Endothelial cell of umbilical vein (primary cell): ENCODE measurements around the gene DNAJB8. TPM values are rescaled to one million over a fixed set of nuclear protein-coding genes. Genes with fewer than 3 reads are reported as not detected.

Source experiments
- BruUV-seq: library from RNA; stranded (reverse); fragments of 400-500 nt; replicated peaks from 2 replicates; lab custom pipeline; 2021; lab: Mats Ljungman, UMichigan
- CTCF ChIA-PET: fragments of 300-600, 350-600 bp; sonication (Branson Sonifier 250); formaldehyde crosslinking; loops from one replicate; lab custom pipeline; 2021; ENCODE audit warnings: antibody characterized with exemption, inconsistent platforms; lab: Charles Lee
- POLR2A ChIA-PET: fragments of 300-600, 350-600 bp; sonication (Branson Sonifier 250); formaldehyde crosslinking; loops from one replicate; lab custom pipeline; 2021; ENCODE audit warnings: antibody characterized with exemption, inconsistent platforms; lab: Charles Lee
- DNase-seq: peaks from one replicate; pipeline ENCODE4 v3.0.0-alpha.2; 2011; ENCODE audit warnings: low read depth, low spot score
- FAIRE-seq: peaks from 2 replicates; lab custom pipeline; 2011; peaks lifted over from hg19 to GRCh38; lab: Jason Lieb, UNC
- H2AFZ ChIP-seq: 2 replicates; pipeline ENCODE4 v1.6.0; 2012; ENCODE audit warnings: low read depth, low read length, control low read depth, inconsistent platforms
- H3K27ac ChIP-seq: 2 replicates; pipeline ENCODE4 v1.5.1; 2011; ENCODE audit warnings: low read depth, mild to moderate bottlenecking, control low read depth, low read length, moderate library complexity; ENCODE audit not compliant: insufficient read depth
- H3K27me3 ChIP-seq, 2 experiments: 2 replicates each; pipeline versions ENCODE4 v1.6.0 to v1.6.1; 2011; ENCODE audit warnings: low read length in 2 of 2, mixed read lengths in 1 of 2; ENCODE audit not compliant: control insufficient read depth in 2 of 2, insufficient read depth in 2 of 2
- H3K36me3 ChIP-seq, 2 experiments: 2 replicates in 1 of 2; 3 replicates in 1 of 2; pipeline ENCODE4 v1.5.1; 2011; ENCODE audit warnings: low read length in 2 of 2, mild to moderate bottlenecking in 1 of 2, moderate library complexity in 1 of 2; ENCODE audit not compliant: control insufficient read depth in 2 of 2, insufficient read depth in 2 of 2; ENCODE audit errors: extremely low read depth in 1 of 2
- H3K4me1 ChIP-seq: 3 replicates; pipeline ENCODE4 v1.5.1; 2011; ENCODE audit warnings: mild to moderate bottlenecking, low read length; ENCODE audit not compliant: control insufficient read depth, insufficient read depth; ENCODE audit errors: extremely low read depth
- H3K4me2 ChIP-seq: 2 replicates; pipeline ENCODE4 v1.6.1; 2011; ENCODE audit warnings: low read length, control low read depth, mixed read lengths; ENCODE audit not compliant: insufficient read depth
- H3K4me3 ChIP-seq, 3 experiments: fragments of 200-600 bp in 1 of 3; sonication (generic), shearing (Covaris generic) in 1 of 3; replicated peaks in 1 of 3; 2 replicates each; pipeline ENCODE4 v1.5.1; 2011 to 2016; ENCODE audit warnings: control low read depth in 3 of 3, low read length in 3 of 3, mild to moderate bottlenecking in 2 of 3, inconsistent platforms in 1 of 3, low read depth in 1 of 3, moderate library complexity in 1 of 3; ENCODE audit not compliant: insufficient read depth in 1 of 3
- H3K79me2 ChIP-seq: 2 replicates; pipeline ENCODE4 v1.6.0; 2012; ENCODE audit warnings: low read length, inconsistent platforms; ENCODE audit not compliant: control insufficient read depth, insufficient read depth
- H3K9ac ChIP-seq: replicated peaks from 2 replicates; pipeline ENCODE3; 2011; ENCODE audit warnings: low read length, control low read depth; ENCODE audit not compliant: insufficient read depth; ENCODE audit errors: extremely low read depth
- H3K9me1 ChIP-seq: replicated peaks from 3 replicates; pipeline ENCODE4 v1.6.0; 2011; ENCODE audit warnings: mild to moderate bottlenecking, low read length; ENCODE audit not compliant: control insufficient read depth, insufficient read depth; ENCODE audit errors: extremely low read depth
- H3K9me3 ChIP-seq: replicated peaks from 2 replicates; pipeline ENCODE4 v1.5.1; 2012; ENCODE audit warnings: low read length, inconsistent platforms; ENCODE audit not compliant: control insufficient read depth, insufficient read depth
- H4K20me1 ChIP-seq: replicated peaks from 2 replicates; pipeline ENCODE3; 2011; ENCODE audit warnings: mild to moderate bottlenecking, low read length; ENCODE audit not compliant: control insufficient read depth, insufficient read depth; ENCODE audit errors: extremely low read depth
- EZH2 ChIP-seq: IDR thresholded peaks from 2 replicates; pipeline ENCODE4 v1.6.1; 2012; ENCODE audit warnings: borderline replicate concordance, low read depth, mild to moderate bottlenecking, moderate library complexity, low read length, inconsistent platforms; ENCODE audit not compliant: severe bottlenecking
- FOS ChIP-seq: IDR thresholded peaks from 2 replicates; pipeline ENCODE4 v1.6.1; 2011; ENCODE audit warnings: mild to moderate bottlenecking, low read length, moderate library complexity, borderline replicate concordance; ENCODE audit not compliant: insufficient read depth
- GATA2 ChIP-seq: IDR thresholded peaks from 2 replicates; pipeline ENCODE4 v1.7.0; 2011; ENCODE audit warnings: low read depth, mild to moderate bottlenecking, moderate library complexity, mixed read lengths, low read length; ENCODE audit not compliant: insufficient read length, insufficient read depth
- JUN ChIP-seq: IDR thresholded peaks from 2 replicates; pipeline ENCODE4 v1.6.1; 2011; ENCODE audit warnings: borderline replicate concordance, low read depth; ENCODE audit not compliant: insufficient read length, insufficient read depth
- MYC ChIP-seq: IDR thresholded peaks from one replicate; pipeline ENCODE4 v1.6.1; 2011; ENCODE audit warnings: mild to moderate bottlenecking, low read depth, low read length
- POLR2A ChIP-seq: IDR thresholded peaks from 2 replicates; pipeline ENCODE4 v1.6.1; 2012; ENCODE audit warnings: low read depth, mild to moderate bottlenecking, control low read depth, low read length
- POLR2AphosphoS5 ChIP-seq: IDR thresholded peaks from 2 replicates; pipeline ENCODE4 v1.6.1; 2012; ENCODE audit warnings: low read depth, mild to moderate bottlenecking, control low read depth, low read length, moderate library complexity; ENCODE audit not compliant: insufficient read depth
- dilution Hi-C: fragments of 300-500 bp; cut with MboI; formaldehyde crosslinking; loops from one replicate; pipeline ENCODE4 v1.15.0; 2019; ENCODE audit warnings: low sequenced_read_pairs; ENCODE audit not compliant: extremely low pct_ligation_motif_present
- intact Hi-C: fragments of 100-400 bp; cut with micrococcal nuclease; formaldehyde crosslinking; loops from one replicate; pipeline ENCODE4 v1.10.0; 2022
- polyA plus RNA-seq, 4 experiments: library from polyadenylated mRNA; depleted of rRNA in 3 of 4; stranded (reverse) in 3 of 4; unstranded in 1 of 4; fragments of >200 nt; gene quantifications; 2 replicates each; pipeline versions ENCODE4 v1.2.1 to v1.2.3, GENCODE V29; 2011 to 2012; ENCODE audit warnings: missing spikeins in 1 of 4
- total RNA-seq: library from RNA; stranded (reverse); gene quantifications from 2 replicates; pipeline ENCODE4 v1.2.3, GENCODE V29; 2021
- TF ChIP-seq, protein P1 (sequence below), 2 donors: IDR thresholded peaks; 1 replicate in 1 of 2; 2 replicates in 1 of 2; pipeline ENCODE4 v1.5.1; 2011; ENCODE audit warnings: low read length in 2 of 2, mild to moderate bottlenecking in 2 of 2, moderate library complexity in 2 of 2, control low read depth in 1 of 2, inconsistent platforms in 1 of 2, low read depth in 1 of 2; ENCODE audit not compliant: insufficient read depth in 1 of 2; ENCODE audit errors: extremely low read depth in 1 of 2
- TF ChIP-seq, protein P2 (sequence below): IDR thresholded peaks from 2 replicates; pipeline ENCODE4 v1.6.1; 2011; ENCODE audit not compliant: insufficient read depth, insufficient read length

Gene DNAJB8
- total and polyA plus RNA-seq, 2 donors (not counting 3 experiments of a cell fraction or from before 2014, with no cell fraction given): not detected

DNA sequence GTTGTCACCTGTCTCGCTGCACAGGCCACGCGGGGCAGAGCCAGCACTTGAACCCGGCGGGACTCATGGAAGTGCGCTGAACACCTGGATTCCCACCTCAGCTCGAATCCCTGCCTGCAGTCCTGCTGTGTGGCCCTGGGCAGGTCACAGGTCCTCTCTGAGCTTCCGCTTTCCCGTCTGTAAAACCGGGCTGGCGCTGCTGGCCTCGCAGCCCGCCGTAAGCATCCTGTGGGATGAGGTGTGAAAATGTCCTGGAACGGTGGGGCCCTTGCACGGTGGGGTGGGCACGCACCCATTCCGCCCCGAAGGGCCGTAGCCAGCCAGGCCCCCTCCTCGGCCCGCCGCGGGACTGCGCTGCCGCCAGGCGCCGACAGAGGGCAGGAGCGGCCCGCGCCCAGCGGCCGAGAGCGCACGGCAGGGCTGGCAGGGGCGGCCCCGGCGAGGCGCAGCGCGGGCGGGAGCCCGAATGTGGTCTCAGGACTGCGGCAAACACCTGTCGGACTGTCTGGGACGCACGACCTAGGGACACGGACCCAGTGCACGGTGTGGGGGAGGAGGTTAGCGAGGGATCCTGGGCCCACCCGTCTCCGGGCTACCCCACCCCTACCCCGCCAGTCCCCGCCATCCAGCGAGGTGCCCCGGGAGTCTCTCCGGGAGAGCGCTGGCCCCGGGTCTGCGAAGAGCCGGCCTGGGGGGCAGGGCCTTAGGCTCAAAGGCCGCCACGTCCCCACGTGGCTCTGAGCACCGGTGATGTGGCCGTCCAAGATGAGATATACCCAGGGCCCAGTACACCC, 40.4 kb downstream of the DNAJB8 start:
- POLR2A ChIA-PET: no interaction called here
- intact Hi-C loops (loop anchor here (1.0 kb wide), 4 partner anchors 57 to 182 kb away; no protein-coding TSS in a partner anchor), dilution Hi-C loops (loop anchor here (25.0 kb wide), 1 partner anchor 161 kb away; no protein-coding TSS in a partner anchor)
- H3K9me1 ChIP-seq: no peaks in the 10 kb centered on the region
- peak overlapping the region; percentile 1 for H3K4me2 ChIP-seq
- DNase-seq (peak; percentile 41), FAIRE-seq (peak; percentile 49)
- H4K20me1 ChIP-seq: no peaks in the 10 kb centered on the region
- no peak overlapping the region for H3K27ac ChIP-seq
- BruUV-seq: no TSS peak
- peaks cover 0 to under 1% of the 10 kb centered on the region in 2 experiments for H3K27me3 ChIP-seq
- H2AFZ ChIP-seq: peak overlapping the region; percentile 48
- no peak overlapping the region for H3K4me3 ChIP-seq
- peaks cover 3% of the 10 kb centered on the region for H3K4me1 ChIP-seq
- H3K9me3 ChIP-seq: no peaks in the 10 kb centered on the region
- no peaks in the 10 kb centered on the region for H3K79me2 ChIP-seq
- TF ChIP-seq POLR2A (no peak), POLR2AphosphoS5 (peak; percentile 38), MYC (no peak), GATA2 (no peak), JUN (no peak), FOS (no peak), EZH2 (no peak)
- TF ChIP-seq, protein P1, sequence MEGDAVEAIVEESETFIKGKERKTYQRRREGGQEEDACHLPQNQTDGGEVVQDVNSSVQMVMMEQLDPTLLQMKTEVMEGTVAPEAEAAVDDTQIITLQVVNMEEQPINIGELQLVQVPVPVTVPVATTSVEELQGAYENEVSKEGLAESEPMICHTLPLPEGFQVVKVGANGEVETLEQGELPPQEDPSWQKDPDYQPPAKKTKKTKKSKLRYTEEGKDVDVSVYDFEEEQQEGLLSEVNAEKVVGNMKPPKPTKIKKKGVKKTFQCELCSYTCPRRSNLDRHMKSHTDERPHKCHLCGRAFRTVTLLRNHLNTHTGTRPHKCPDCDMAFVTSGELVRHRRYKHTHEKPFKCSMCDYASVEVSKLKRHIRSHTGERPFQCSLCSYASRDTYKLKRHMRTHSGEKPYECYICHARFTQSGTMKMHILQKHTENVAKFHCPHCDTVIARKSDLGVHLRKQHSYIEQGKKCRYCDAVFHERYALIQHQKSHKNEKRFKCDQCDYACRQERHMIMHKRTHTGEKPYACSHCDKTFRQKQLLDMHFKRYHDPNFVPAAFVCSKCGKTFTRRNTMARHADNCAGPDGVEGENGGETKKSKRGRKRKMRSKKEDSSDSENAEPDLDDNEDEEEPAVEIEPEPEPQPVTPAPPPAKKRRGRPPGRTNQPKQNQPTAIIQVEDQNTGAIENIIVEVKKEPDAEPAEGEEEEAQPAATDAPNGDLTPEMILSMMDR (IDR thresholded peaks at IDR 0.05; ENCODE audit: extremely low read depth in 1 of 2, insufficient read depth in 1 of 2, low read depth in 1 of 2, low read length in 2 of 2): peak; percentile 75 to 96
- TF ChIP-seq, protein P2, sequence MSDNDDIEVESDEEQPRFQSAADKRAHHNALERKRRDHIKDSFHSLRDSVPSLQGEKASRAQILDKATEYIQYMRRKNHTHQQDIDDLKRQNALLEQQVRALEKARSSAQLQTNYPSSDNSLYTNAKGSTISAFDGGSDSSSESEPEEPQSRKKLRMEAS: no peak
- CTCF ChIA-PET: interaction anchor here (0.6 to 5.4 kb wide), 25 partner anchors 8 to 331 kb away, joined by 3 to 76 read pairs (median 6); partner anchors contain the start of gene GATA2
- H3K9ac ChIP-seq: no peak overlapping the region
- H3K36me3 ChIP-seq: no peaks in the 10 kb centered on the region
